Naive thymus-derived CD4-positive, alpha-beta T cell (primary cell): Measurements from ENCODE around the gene LIPG. TPM values are rescaled to one million over a fixed set of nuclear protein-coding genes. Genes with fewer than 3 reads are reported as not detected.
"Not testable (repeated sequence)": the region's sequence is repeated elsewhere in the genome, so short reads cannot be mapped to it uniquely, and the experiment has no call there.

Experiments used
- ATAC-seq: fragments of 150-1000 bp; cut with Tn5 transposase; 2 replicates; pipeline ENCODE4 v1.10.0; 2021; ENCODE audit warnings: mild to moderate bottlenecking, moderate library complexity
- CTCF ChIA-PET: fragments of 350-600 bp; sonication (Branson Sonifier 250); formaldehyde crosslinking; loops from one replicate; lab custom pipeline; 2021; ENCODE audit warnings: antibody characterized with exemption; lab: Charles Lee
- POLR2A ChIA-PET: fragments of 350-600 bp; sonication (Branson Sonifier 250); formaldehyde crosslinking; loops from one replicate; lab custom pipeline; 2021; ENCODE audit warnings: antibody characterized with exemption, inconsistent platforms; lab: Charles Lee
- DNase-seq, 9 donors: peaks; one replicate each; pipeline versions ENCODE4 v3.0.0 to v3.0.0-alpha.2; 2020 to 2022; ENCODE audit warnings: mixed read lengths in 1 of 9
- H3K27ac ChIP-seq: one replicate; pipeline ENCODE4 v1.7.0; 2013; ENCODE audit warnings: mild to moderate bottlenecking, low read depth, low read length, moderate library complexity
- H3K27me3 ChIP-seq, 2 donors: one replicate each; pipeline ENCODE4 v1.7.0; 2013; ENCODE audit warnings: low read length in 2 of 2, mild to moderate bottlenecking in 2 of 2, moderate library complexity in 2 of 2; ENCODE audit not compliant: control insufficient read depth in 2 of 2, insufficient read depth in 2 of 2
- H3K36me3 ChIP-seq, 3 experiments: 1 replicate in 2 of 3; 2 replicates in 1 of 3; pipeline ENCODE4 v1.7.0; 2013; ENCODE audit warnings: low read length in 3 of 3, mild to moderate bottlenecking in 3 of 3, moderate library complexity in 1 of 3; ENCODE audit not compliant: insufficient read depth in 3 of 3, control insufficient read depth in 2 of 3
- H3K4me1 ChIP-seq, 2 donors: one replicate each; pipeline ENCODE4 v1.7.0; 2013; ENCODE audit warnings: low read length in 2 of 2, mild to moderate bottlenecking in 2 of 2, moderate library complexity in 1 of 2; ENCODE audit not compliant: control insufficient read depth in 2 of 2, insufficient read depth in 2 of 2
- H3K4me3 ChIP-seq: 2 replicates; pipeline ENCODE4 v1.7.0; 2013; ENCODE audit warnings: mild to moderate bottlenecking, low read length
- H3K9me3 ChIP-seq, 3 experiments: 1 replicate in 2 of 3; 2 replicates in 1 of 3; pipeline ENCODE4 v1.7.0; 2013; ENCODE audit warnings: low read length in 3 of 3; ENCODE audit not compliant: control insufficient read depth in 2 of 3
- H3K27ac Mint-ChIP-seq, 9 donors: one replicate each; pipeline ENCODE4 v1.8.0; 2020 to 2022; ENCODE audit warnings: mixed read lengths in 9 of 9, mild to moderate bottlenecking in 8 of 9, moderate library complexity in 5 of 9, inconsistent platforms in 2 of 9
- H3K27me3 Mint-ChIP-seq, 5 donors: one replicate each; pipeline ENCODE4 v1.8.0; 2021 to 2022; ENCODE audit warnings: mixed read lengths in 5 of 5, mild to moderate bottlenecking in 1 of 5
- H3K36me3 Mint-ChIP-seq, 5 donors: one replicate each; pipeline ENCODE4 v1.8.0; 2020 to 2022; ENCODE audit warnings: mixed read lengths in 5 of 5, mild to moderate bottlenecking in 3 of 5, inconsistent platforms in 1 of 5
- H3K4me1 Mint-ChIP-seq, 7 donors: one replicate each; pipeline ENCODE4 v1.8.0; 2020 to 2022; ENCODE audit warnings: mixed read lengths in 7 of 7, mild to moderate bottlenecking in 3 of 7, inconsistent platforms in 1 of 7
- H3K4me3 Mint-ChIP-seq, 10 donors: one replicate each; pipeline ENCODE4 v1.8.0; 2020 to 2022; ENCODE audit warnings: mild to moderate bottlenecking in 10 of 10, mixed read lengths in 10 of 10, moderate library complexity in 6 of 10, inconsistent platforms in 2 of 10
- H3K9me3 Mint-ChIP-seq, 11 donors: one replicate each; pipeline ENCODE4 v1.8.0; 2020 to 2022; ENCODE audit warnings: mixed read lengths in 11 of 11, mild to moderate bottlenecking in 4 of 11, inconsistent platforms in 1 of 11, moderate library complexity in 1 of 11
- intact Hi-C, 2 donors: fragments of 100-400 bp; cut with micrococcal nuclease; formaldehyde crosslinking; loops; one replicate each; pipeline ENCODE4 v1.15.1; 2023
- polyA plus RNA-seq, 2 donors: library from polyadenylated mRNA; unstranded; fragments of 300-500 nt; fragmentation: Illumina TruSeq; gene quantifications; one replicate each; pipeline ENCODE4 v1.2.3, GENCODE V29; 2021
- total RNA-seq, 6 experiments: library from RNA in 5 of 6; stranded (reverse) in 5 of 6; gene quantifications; 1 replicate in 5 of 6; 2 replicates in 1 of 6; pipeline ENCODE4 v1.2.3 and lab custom pipeline; 2021 to 2026

LIPG gene
- total and polyA plus RNA-seq, 7 experiments from 2014 or later, result not detected

GRCh38 chr18:49553003-49553402 lies 8.9 kb upstream of the LIPG start:
- ChIA-PET CTCF (interaction anchor here (0.6 kb wide), 1 partner anchor 347 kb away, joined by 3 read pairs; no protein-coding TSS in a partner anchor), POLR2A (interaction anchor here (0.8 kb wide), 1 partner anchor 11 kb away, joined by 3 read pairs; no protein-coding TSS in a partner anchor)
- intact Hi-C loops, result no loop called here
- Histone ChIP-seq H3K36me3 (no peaks in the 10 kb centered on the region), H3K9me3 (no peaks in the 10 kb centered on the region), H3K4me1 (no peaks in the 10 kb centered on the region), H3K27ac (no peak overlapping the region), H3K27me3 (no peaks in the 10 kb centered on the region), H3K4me3 (no peak overlapping the region)
- Mint-ChIP-seq H3K4me3 (no peak overlapping the region), H3K9me3 (peaks cover 0 to 3% (median 0%) of the 10 kb centered on the region in 11 donors), H3K36me3 (peaks cover 0 to 3% (median 0%) of the 10 kb centered on the region in 5 donors), H3K27me3 (peaks cover 26 to 43% (median 34%) of the 10 kb centered on the region in 5 donors), H3K4me1 (no peaks in the 10 kb centered on the region), H3K27ac (no peak overlapping the region)
- DNase-seq (no peak), ATAC-seq (no peak)

- DNase-seq (no peak), ATAC-seq (no peak)
- H3K4me1 Mint-ChIP-seq, result peaks cover 2 to 6% (median 4%) of the 10 kb centered on the region in 7 donors
- Histone ChIP-seq H3K27ac (no peak overlapping the region), H3K4me1 (no peaks in the 10 kb centered on the region), H3K9me3 (no peaks in the 10 kb centered on the region), H3K27me3 (peaks cover 0 to 6% of the 10 kb centered on the region in 2 donors), H3K4me3 (no peak overlapping the region), H3K36me3 (no peaks in the 10 kb centered on the region)
- peaks cover 0 to 3% (median 0%) of the 10 kb centered on the region in 11 donors for H3K9me3 Mint-ChIP-seq
- intact Hi-C loops, result loop anchor here in 1 of 2 donors (5.0 kb wide), 1 partner anchor 878 kb away; no protein-coding TSS in a partner anchor
- no peak overlapping the region for H3K4me3 Mint-ChIP-seq
- ChIA-PET CTCF (no interaction called here), POLR2A (no interaction called here)
- H3K27ac Mint-ChIP-seq, result no peak overlapping the region
- H3K27me3 Mint-ChIP-seq, result peaks cover 34 to 56% (median 54%) of the 10 kb centered on the region in 5 donors
- H3K36me3 Mint-ChIP-seq, result peaks cover 0 to 3% (median 0%) of the 10 kb centered on the region in 5 donors
Observed at GRCh38 chr18:49555641-49556040, 6.2 kb upstream of the LIPG start.

GRCh38 chr18:49558356-49558755 lies 3.5 kb upstream of the LIPG start:
- Histone ChIP-seq H3K36me3 (no peaks in the 10 kb centered on the region), H3K4me1 (peaks cover 7 to 15% of the 10 kb centered on the region in 2 donors), H3K9me3 (no peaks in the 10 kb centered on the region), H3K27me3 (peaks cover 11 to 16% of the 10 kb centered on the region in 2 donors), H3K4me3 (no peak overlapping the region), H3K27ac (no peak overlapping the region)
- POLR2A ChIA-PET, result no interaction called here
- H3K27me3 Mint-ChIP-seq, result peaks cover 44 to 77% (median 62%) of the 10 kb centered on the region in 5 donors
- peaks cover 0 to 5% (median 0%) of the 10 kb centered on the region in 5 donors for H3K36me3 Mint-ChIP-seq
- H3K9me3 Mint-ChIP-seq, result no peaks in the 10 kb centered on the region
- peaks cover 16 to 32% (median 29%) of the 10 kb centered on the region in 7 donors for H3K4me1 Mint-ChIP-seq
- DNase-seq (no peak), ATAC-seq (no peak)
- H3K27ac Mint-ChIP-seq, result no peak overlapping the region
- no peak overlapping the region for H3K4me3 Mint-ChIP-seq
- CTCF ChIA-PET, result interaction anchor here (0.6 to 1.1 kb wide), 2 partner anchors 210 to 799 kb away, joined by 3 to 4 read pairs; no protein-coding TSS in a partner anchor
- intact Hi-C loops, result loop anchor here in 1 of 2 donors (5.0 kb wide), 1 partner anchor 881 kb away; no protein-coding TSS in a partner anchor

- DNase-seq, result peak in 6 of 9 donors; percentile 4 to 34 (median 20)
- POLR2A ChIA-PET, ATAC-seq: not testable (repeated sequence)
Observed at GRCh38 chr18:49559326-49559931, 2.4 kb upstream of the LIPG start.

GRCh38 chr18:49560277-49560623 lies 1.6 kb upstream of the LIPG start:
- Mint-ChIP-seq H3K36me3 (peaks cover 0 to 6% (median 0%) of the 10 kb centered on the region in 5 donors), H3K9me3 (no peaks in the 10 kb centered on the region), H3K4me3 (peak overlapping the region; percentile 1 to 87 (median 62)), H3K4me1 (peaks cover 16 to 32% (median 30%) of the 10 kb centered on the region in 7 donors), H3K27ac (no peak overlapping the region), H3K27me3 (peaks cover 54 to 78% (median 65%) of the 10 kb centered on the region in 5 donors)
- Histone ChIP-seq H3K36me3 (no peaks in the 10 kb centered on the region), H3K27me3 (peaks cover 14 to 16% of the 10 kb centered on the region in 2 donors), H3K4me3 (no peak overlapping the region), H3K4me1 (peaks cover 7 to 15% of the 10 kb centered on the region in 2 donors), H3K27ac (no peak overlapping the region), H3K9me3 (no peaks in the 10 kb centered on the region)
- ChIA-PET POLR2A (no interaction called here), CTCF (interaction anchor here (0.7 to 1.7 kb wide), 5 partner anchors 178 to 797 kb away, joined by 3 to 7 read pairs (median 4); no protein-coding TSS in a partner anchor)
- no peak for ATAC-seq
- DNase-seq, result no peak
- intact Hi-C loops, result no loop called here

More at GRCh38 chr18:49559326-49559931, 2.4 kb upstream of the LIPG start:
- H3K4me1 ChIP-seq, result peaks cover 7 to 15% of the 10 kb centered on the region in 2 donors
- H3K9me3 Mint-ChIP-seq, H3K27ac Mint-ChIP-seq, H3K36me3 Mint-ChIP-seq, H3K4me3 ChIP-seq, H3K4me3 Mint-ChIP-seq, H3K9me3 ChIP-seq, H3K27ac ChIP-seq, H3K36me3 ChIP-seq: not testable (repeated sequence)
- Mint-ChIP-seq H3K27me3 (peaks cover 47 to 78% (median 64%) of the 10 kb centered on the region in 5 donors), H3K4me1 (peaks cover 16 to 32% (median 30%) of the 10 kb centered on the region in 7 donors)
- H3K27me3 ChIP-seq, result peaks cover 14 to 16% of the 10 kb centered on the region in 2 donors
- CTCF ChIA-PET, result interaction anchor here (0.8 to 1.2 kb wide), 5 partner anchors 179 to 798 kb away, joined by 3 to 5 read pairs (median 4); no protein-coding TSS in a partner anchor
- intact Hi-C loops, result loop anchor here (1.0 to 5.0 kb wide), 2 partner anchors 299 to 882 kb away; no protein-coding TSS in a partner anchor

GRCh38 chr18:49560624-49561288 lies 1.1 kb upstream of the LIPG start:
- H3K36me3 ChIP-seq, result no peaks in the 10 kb centered on the region
- ChIA-PET POLR2A (no interaction called here), CTCF (interaction anchor here (0.7 to 1.7 kb wide), 3 partner anchors 298 to 797 kb away, joined by 4 to 7 read pairs (median 5); no protein-coding TSS in a partner anchor)
- H3K9me3 ChIP-seq, result no peaks in the 10 kb centered on the region
- Mint-ChIP-seq H3K27ac (no peak overlapping the region), H3K4me1 (peaks cover 16 to 32% (median 30%) of the 10 kb centered on the region in 7 donors), H3K27me3 (peaks cover 59 to 80% (median 69%) of the 10 kb centered on the region in 5 donors), H3K36me3 (peaks cover 0 to 6% (median 0%) of the 10 kb centered on the region in 5 donors), H3K4me3 (peak overlapping the region; percentile 71 to 87 (median 80)), H3K9me3 (no peaks in the 10 kb centered on the region)
- intact Hi-C loops, result no loop called here
- H3K27ac ChIP-seq, result no peak overlapping the region
- DNase-seq (peak in 1 of 9 donors; percentile 25), ATAC-seq (no peak)
- peaks cover 14 to 16% of the 10 kb centered on the region in 2 donors for H3K27me3 ChIP-seq
- peaks cover 7 to 15% of the 10 kb centered on the region in 2 donors for H3K4me1 ChIP-seq
- H3K4me3 ChIP-seq, result peak overlapping the region; percentile 52
